DMS53 treated with DMSO at 0.1 percent for 48 hours (cell line): ENCODE data around the gene SLCO4A1.

Source experiments
- DNase-seq: peaks from one replicate; lab custom pipeline; 2025; ENCODE audit not compliant: unreplicated experiment; lab: John Stamatoyannopoulos, UW

SLCO4A1 gene

GRCh38 chr20:62710886-62711702, 68.8 kb downstream of the SLCO4A1 start:
- no peak for DNase-seq

- no peak for DNase-seq
These were observed 69.4 kb downstream of the SLCO4A1 start for GRCh38 chr20:62711703-62712101.

GRCh38 chr20:62712606-62713005, 70.3 kb downstream of the SLCO4A1 start:
- DNase-seq, result no peak

- no peak for DNase-seq
These were observed 71.7 kb downstream of the SLCO4A1 start for GRCh38 chr20:62714006-62714405.

- DNase-seq, result no peak
These were observed 72.5 kb downstream of the SLCO4A1 start for GRCh38 chr20:62714799-62715198.

- no peak for DNase-seq
These were observed 72.9 kb downstream of the SLCO4A1 start for GRCh38 chr20:62715201-62715600.

GRCh38 chr20:62716198-62716940, 74.1 kb downstream of the SLCO4A1 start:
- no peak for DNase-seq

- DNase-seq, result no peak
These were observed 74.6 kb downstream of the SLCO4A1 start for GRCh38 chr20:62716941-62717310.

GRCh38 chr20:62717933-62718332, 75.6 kb downstream of the SLCO4A1 start:
- no peak for DNase-seq

GRCh38 chr20:62718546-62718945, 76.2 kb downstream of the SLCO4A1 start:
- no peak for DNase-seq

- no peak for DNase-seq
These were observed 77.1 kb downstream of the SLCO4A1 start for GRCh38 chr20:62719250-62719935.
